Occipital lobe (tissue), 2 donors: ENCODE results near the gene FXYD1. TPM values are rescaled to one million over a fixed set of nuclear protein-coding genes. Genes with fewer than 3 reads are reported as not detected.
A peak's percentile ranks its signal among the peaks of the same experiment; 100 is the strongest.

Experiments used
- DNase-seq: peaks from one replicate; lab custom pipeline; 2025; lab: John Stamatoyannopoulos, UW
- total RNA-seq: library from RNA; depleted of rRNA; stranded (reverse); fragments of >200 nt; gene quantifications from one replicate; pipeline ENCODE4 v1.2.3, GENCODE V29; 2014

Gene FXYD1
- total RNA-seq, 1 donor from 2014 or later = not detected

DNA sequence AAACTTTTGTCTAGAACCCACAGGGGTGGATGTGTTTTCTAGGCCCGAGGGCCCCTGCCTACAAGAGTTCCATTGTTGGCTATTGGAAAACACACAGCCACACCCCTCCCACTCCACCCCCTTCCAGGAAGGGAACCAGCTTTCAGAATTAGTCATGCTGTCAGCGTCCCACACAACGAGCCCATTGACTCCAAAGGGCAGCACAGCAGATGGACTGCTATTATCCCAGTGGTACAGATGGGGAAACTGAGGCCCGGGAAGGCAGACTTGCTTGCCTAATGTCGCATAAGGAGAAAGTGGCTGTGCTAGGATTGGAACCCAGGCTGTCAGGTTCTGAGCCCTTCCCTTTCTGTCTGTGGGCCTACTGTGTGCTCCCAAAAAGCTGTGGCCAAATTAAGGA, 31.1 kb upstream of the FXYD1 start:
- peak; percentile 74 for DNase-seq

- DNase-seq = no peak
Measured at GRCh38 chr19:35108730-35109129, 29.9 kb upstream of the FXYD1 start.

DNA sequence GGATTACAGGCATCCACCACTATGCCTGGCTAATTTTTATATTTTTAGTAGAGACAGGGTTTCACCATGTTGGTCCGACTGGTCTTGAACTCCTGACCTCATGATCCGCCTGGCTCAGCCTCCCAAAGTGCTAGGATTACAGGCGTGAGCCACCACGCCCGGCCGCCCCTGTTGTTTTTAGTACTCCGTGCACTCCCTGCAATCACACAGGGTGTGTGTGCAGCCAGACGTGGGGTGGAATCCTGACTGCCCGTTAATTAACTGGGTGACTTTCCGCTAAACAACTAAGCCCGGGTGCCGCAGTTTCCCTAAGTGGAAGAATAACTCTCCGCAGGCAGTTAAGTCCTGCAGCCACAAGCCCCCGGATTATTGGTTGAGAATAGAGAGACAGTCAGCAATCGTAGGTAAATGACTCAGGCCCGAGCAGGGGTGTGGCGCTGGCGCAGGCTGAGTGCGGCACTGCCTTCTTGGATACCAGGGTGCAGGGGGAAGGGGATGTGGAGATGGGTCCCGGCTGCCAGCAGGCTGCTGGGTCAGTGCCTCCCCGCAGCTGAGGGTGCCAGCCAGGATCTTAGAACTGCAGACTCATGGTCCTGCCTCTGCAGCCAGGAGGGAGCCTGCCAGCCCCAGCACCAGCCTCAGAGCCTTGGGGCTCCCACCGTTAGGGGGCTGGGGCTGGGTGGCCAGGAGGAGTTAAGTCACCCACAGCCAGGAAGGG, 29.1 kb upstream of the FXYD1 start:
- DNase-seq = no peak

DNA sequence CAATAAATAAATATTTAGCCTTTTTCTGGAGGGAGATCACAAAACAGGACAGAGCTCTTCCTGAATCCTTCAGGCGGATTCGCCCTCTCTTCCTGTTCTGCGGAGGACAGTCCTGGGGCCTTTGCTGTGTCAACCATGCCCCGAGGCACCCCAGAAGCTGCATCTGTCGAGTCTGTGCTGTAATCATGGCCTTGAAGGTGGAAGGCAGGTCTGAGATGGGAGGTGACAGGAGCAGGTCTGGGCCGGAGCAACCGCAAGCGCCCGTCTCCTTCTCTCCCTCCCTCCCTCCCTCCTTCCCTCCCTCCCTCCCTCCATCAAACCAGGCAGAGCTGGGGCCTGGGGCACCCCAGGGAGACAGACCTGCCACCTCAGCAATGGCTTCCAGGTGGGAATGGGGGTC, 27.6 kb upstream of the FXYD1 start:
- no peak for DNase-seq

DNA sequence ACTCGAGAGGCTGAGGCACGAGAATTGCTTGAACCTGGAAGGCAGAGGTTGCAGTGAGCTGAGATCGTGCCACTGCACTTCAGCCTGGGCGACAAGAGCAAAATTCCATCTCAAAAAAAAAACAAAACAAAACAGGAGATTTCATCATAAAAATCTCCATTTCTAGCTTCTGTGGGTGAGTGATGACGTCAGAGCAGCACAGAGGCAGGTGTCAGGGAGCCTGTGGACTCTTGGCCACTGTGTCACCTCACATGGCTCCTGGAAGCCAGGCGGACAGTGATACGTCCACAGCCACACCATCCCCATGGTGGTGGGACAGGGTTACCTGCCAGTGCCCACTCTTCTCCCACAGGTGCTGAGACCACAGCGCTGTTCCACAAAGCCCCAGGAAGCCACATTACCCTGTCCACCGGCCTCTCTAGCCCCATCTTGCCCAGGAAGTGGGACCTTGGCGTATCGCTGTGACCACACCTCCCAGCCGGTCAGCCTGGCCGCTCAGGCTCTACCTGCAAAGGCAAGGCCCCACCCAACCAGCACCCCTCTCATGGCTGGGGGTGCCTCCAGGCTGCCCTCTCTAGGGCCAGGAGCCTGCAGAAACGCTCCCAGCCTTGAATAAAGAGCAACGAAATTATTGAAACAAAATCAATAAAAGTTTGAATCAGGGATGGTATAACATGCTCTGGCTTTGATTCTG, 25.5 kb upstream of the FXYD1 start:
- no peak for DNase-seq

DNA sequence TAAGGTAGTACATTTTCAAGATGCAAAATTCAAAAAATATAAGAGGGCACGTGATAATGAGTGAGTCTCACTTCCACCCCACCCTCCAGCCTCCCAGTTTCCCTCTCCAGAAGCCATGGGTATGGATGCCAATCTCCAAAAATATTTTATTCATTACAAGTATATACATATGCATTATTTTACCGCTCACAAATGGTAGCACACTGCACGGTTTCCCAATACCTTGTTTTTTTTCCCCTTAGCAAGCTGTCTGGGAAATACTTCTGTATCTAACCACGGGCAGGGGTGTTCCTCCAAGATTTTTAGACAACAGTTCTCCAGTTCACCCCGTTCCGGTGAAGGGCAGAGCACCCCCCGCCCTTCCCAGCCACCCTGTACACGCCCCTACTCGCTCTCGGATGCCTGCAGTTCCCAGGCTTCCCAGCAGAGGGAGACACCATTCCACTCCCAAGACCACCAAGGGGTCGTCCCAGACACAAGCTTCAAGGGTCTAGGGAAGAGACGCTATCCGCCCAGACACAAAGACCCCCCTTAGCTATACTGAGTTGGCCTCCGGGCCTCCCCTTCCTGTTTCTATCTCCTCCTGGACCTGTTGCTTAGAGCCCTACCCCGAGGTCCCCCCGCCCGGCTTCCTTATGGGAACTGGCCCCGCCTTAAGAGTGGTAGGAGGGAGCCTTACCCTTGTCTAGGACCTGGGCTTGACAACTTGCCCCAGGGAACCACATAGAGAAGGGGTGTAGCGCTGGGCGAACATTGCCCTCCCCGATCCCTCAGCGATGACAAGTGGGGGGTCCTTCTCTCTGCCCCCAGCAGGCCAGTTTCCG, 24.1 kb upstream of the FXYD1 start:
- DNase-seq = peak; percentile 29

DNA sequence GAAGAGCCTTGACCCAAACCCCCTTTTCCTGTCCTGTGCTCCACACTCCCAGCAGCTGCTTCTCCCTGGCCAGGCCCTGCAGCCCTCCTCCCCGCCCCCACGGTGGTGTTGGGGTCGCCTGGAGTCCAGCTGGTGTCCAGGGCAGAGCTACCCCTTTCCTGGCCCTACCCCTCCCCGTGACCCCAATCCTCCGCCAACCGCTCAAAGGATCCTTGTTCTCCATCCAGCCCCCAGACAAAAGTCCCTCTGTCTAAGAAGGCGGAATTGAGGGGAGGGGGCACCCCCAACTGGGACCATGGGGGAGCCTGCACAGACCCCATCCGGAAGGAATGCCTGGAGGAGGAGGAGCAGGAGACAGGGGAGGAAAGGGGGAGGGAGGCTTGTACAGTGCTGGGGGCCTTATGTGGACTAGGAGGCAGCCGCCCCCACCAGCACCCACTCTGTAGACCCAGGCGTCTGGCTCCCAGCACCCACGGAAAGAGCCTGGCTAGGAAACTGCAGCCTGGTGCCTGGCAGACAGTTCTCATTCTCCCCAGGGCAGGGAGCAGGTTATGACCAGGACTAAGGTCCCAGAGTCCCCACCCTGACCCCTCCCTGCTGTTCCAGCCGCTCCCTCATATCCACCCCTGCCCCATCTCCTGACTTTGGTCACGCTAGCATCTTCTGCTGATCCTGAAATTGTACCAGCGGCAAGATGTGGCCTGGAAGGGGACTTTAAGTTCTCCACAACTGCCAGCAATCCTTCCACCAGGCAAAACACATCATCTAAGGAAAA, 23.3 kb upstream of the FXYD1 start, which contains the start of gene FXYD3:
Gene FXYD3, plus strand, starts transcription at position 647 of the 775 bp plus-strand sequence. CDS start 3,554 bp downstream, outside the sequence.
- DNase-seq = peak; percentile 66

DNA sequence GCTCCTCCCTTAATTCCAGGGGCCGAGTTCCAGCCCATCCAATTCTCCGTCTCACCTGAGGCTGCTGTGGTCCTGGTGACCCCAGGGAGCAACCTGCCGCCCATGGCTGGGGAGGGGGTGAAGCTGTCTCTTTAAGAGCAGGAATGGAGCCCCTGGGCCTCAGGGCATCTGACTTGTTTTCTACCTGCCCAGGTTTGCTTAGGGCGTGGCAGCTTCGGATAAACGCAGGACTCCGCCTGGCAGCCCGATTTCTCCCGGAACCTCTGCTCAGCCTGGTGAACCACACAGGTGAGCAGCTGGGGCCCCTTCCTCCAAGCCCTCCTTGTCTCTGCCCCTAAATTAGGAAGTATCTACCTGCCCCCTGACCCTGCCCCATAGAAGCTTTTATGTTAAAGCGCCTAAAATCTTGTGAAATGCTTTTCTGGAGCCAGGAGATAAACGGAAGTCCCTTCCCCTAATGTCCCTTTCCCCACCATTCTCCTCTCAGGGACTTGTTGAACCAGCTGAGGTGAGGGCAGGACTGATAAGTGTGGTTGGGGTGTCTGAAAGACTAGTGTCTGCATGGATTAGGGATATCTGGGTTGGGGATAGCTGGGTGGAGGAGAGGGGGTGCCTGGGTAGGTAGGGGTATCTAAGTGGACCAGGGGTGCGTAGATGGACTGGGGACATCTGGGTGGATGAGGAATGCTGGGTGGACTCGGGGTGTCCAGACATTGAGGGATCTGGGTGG, 22.4 kb upstream of the FXYD1 start:
- DNase-seq = no peak

- DNase-seq = no peak
Measured at GRCh38 chr19:35117116-35117515, 21.5 kb upstream of the FXYD1 start.

- no peak for DNase-seq
Measured at GRCh38 chr19:35117799-35118198, 20.8 kb upstream of the FXYD1 start.

DNA sequence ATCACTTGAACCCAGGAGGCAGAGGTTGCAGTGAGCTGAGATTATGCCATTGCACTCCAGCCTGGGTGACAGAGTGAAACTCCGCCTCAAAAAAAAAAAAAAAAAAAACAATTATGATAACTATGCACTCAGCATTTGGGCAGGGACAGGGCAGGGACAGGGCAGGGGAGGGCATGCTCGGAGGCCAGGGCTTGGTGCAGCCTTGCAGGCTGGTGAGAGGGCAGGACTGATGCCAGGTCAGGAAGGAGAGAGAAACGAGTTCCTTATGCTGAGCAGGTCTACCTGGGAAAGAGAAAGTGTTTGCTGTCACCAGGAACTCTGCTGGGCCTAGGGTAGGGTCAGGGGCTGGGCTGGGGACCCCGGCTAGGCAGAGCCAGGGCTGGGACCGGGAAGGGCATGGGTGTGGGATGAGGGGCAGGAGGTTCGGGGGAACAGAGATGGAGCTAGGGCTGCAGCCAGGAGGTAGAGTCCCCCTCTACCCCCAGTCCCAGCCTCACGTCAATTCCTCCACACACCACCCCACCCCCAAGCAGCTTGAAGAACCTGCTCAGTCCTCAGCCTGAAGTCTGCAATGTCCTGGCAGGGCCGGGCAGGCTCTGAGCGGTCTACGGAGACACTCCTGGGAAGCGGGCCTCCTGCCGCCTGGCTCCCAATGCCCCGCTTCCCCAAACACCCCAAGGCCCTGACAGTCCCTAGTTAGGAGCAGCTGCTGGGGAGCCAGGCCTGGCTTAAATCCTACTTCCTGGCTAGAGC, 20.2 kb upstream of the FXYD1 start:
- no peak for DNase-seq

GRCh38 chr19:35119091-35119490, 19.5 kb upstream of the FXYD1 start:
- DNase-seq = no peak

DNA sequence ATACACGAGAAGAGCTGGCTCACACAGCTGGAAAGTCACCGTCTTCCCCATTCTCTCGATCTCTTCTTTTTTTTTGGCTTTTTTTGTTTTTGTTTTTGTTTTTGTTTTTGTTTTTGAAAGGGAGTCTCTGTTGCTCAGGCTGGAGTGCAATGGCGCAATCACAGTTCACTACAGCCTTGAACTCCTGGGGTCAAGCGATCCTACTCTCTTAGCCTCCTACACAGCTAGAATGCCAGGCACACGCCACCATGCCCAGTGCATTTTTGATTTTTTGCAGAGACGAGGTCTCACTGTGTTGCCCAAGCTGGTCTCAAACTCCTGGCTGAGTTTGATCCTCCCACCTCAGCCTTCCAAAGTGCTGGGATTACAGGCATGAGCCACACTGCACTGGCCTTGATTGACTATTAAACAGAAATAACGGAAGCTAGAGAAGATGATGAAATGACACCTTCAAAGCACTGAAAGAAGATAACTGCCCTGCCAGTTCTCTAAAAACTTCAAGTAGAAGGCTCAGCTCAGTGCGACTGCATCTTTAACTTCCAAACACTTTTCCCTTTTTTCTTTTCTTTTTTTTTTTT, 19.0 kb upstream of the FXYD1 start:
- DNase-seq = no peak

- DNase-seq = peak; percentile 37
Measured at GRCh38 chr19:35120492-35120891, 18.1 kb upstream of the FXYD1 start.

DNA sequence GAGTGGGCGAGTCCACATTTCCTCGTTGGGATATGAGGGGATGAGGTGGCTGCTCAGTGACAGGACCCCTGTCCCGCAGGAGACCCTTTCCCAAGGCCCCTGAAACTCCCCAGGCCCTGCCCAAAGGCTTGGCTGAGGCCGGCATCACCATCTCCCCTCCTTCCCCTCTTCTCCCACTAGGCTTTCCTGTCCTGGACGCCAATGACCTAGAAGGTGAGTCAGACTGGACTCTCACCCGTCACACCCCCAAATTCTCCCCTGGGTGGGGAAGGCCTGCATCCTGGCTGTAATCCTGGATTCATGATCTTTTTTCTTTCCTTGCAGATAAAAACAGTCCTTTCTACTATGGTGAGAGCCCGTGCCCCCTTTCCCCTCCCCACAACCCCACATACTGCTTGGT, 17.7 kb upstream of the FXYD1 start:
- DNase-seq = no peak

GRCh38 chr19:35122687-35123551, 15.7 kb upstream of the FXYD1 start:
- no peak for DNase-seq

DNA sequence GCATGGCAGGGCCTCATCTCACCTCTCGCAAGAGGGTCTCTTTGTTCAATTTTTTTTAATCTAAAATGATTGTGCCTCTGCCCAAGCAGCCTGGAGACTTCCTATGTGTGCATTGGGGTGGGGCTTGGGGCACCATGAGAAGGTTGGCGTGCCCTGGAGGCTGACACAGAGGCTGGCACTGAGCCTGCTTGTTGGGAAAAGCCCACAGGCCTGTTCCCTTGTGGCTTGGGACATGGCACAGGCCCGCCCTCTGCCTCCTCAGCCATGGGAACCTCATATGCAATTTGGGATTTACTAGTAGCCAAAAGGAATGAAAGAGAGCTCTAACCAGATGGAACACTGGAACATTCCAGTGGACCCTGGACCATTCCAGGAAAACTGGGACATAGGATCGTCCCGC, 15.1 kb upstream of the FXYD1 start:
- no peak for DNase-seq
